Stimulated activated CD4-positive, alpha-beta T cell treated with anti-CD3 and anti-CD28 coated beads, TNF-alpha, amount 100 ng/mL, for 1 hour (primary cell): Measurements from ENCODE around the gene TPPP.

Experiments
- DNase-seq, 3 donors: peaks; one replicate each; pipeline ENCODE4 v3.0.0-alpha.2; 2020; ENCODE audit warnings: low read depth in 3 of 3, low spot score in 1 of 3

The TPPP gene

GRCh38 chr5:665956-666711 is 27.0 kb downstream of the TPPP start:
- no peak for DNase-seq

GRCh38 chr5:665541-665955 is 27.6 kb downstream of the TPPP start:
- DNase-seq: no peak

- DNase-seq: no peak
Measured at GRCh38 chr5:664994-665360, 28.2 kb downstream of the TPPP start.

- no peak for DNase-seq
Measured at GRCh38 chr5:664343-664993, 28.7 kb downstream of the TPPP start.

- no peak for DNase-seq
Measured at GRCh38 chr5:663436-664342, 29.5 kb downstream of the TPPP start.

GRCh38 chr5:662751-663435 is 30.3 kb downstream of the TPPP start:
- DNase-seq: no peak

GRCh38 chr5:661891-662750 is 31.0 kb downstream of the TPPP start:
- DNase-seq: no peak

- DNase-seq: no peak
Measured at GRCh38 chr5:660491-661030, 32.6 kb downstream of the TPPP start.

GRCh38 chr5:659496-660263 is 33.5 kb downstream of the TPPP start:
- no peak for DNase-seq

GRCh38 chr5:658103-658502 is 35.0 kb downstream of the TPPP start:
- DNase-seq: no peak

GRCh38 chr5:657570-657969 is 35.6 kb downstream of the TPPP start:
- no peak for DNase-seq

- DNase-seq: no peak
Measured at GRCh38 chr5:655406-655805, 37.7 kb downstream of the TPPP start.

- DNase-seq: no peak
Measured at GRCh38 chr5:654071-654778, 38.9 kb downstream of the TPPP start.

GRCh38 chr5:652773-653350 is 40.3 kb downstream of the TPPP start:
- no peak for DNase-seq

- DNase-seq: no peak
Measured at GRCh38 chr5:652023-652515, 41.1 kb downstream of the TPPP start.

- no peak for DNase-seq
Measured at GRCh38 chr5:651296-652022, 41.7 kb downstream of the TPPP start.

- no peak for DNase-seq
Measured at GRCh38 chr5:647727-648126, 45.4 kb downstream of the TPPP start.
